GM12878 (cell line): ENCODE measurements around the gene ANXA8L1. TPM values are rescaled to one million over a fixed set of nuclear protein-coding genes. Genes with fewer than 3 reads are reported as not detected.
"Not testable (repeated sequence)": the region's sequence is repeated elsewhere in the genome, so short reads cannot be mapped to it uniquely, and the experiment has no call there.

Experiments used
- ATAC-seq: fragments of 200-7000 bp; cut with Tn5 transposase; 3 replicates; pipeline ENCODE4 v1.9.1; 2020; ENCODE audit warnings: mild to moderate bottlenecking, moderate library complexity
- BruUV-seq: library from RNA; stranded (reverse); fragments of 400-500 nt; replicated peaks from 2 replicates; lab custom pipeline; 2021; lab: Mats Ljungman, UMichigan
- CTCF ChIA-PET: fragments of 300-600 bp; sonication (Branson Sonifier 250); formaldehyde crosslinking; extraction: SDS; loops from one replicate; lab custom pipeline; 2021; ENCODE audit warnings: inconsistent platforms; lab: Yijun Ruan, JAX
- POLR2A ChIA-PET: fragments of 350-600 bp; formaldehyde crosslinking; extraction: SDS; loops from one replicate; lab custom pipeline; 2021; ENCODE audit warnings: inconsistent platforms; lab: Charles Lee
- RAD21 ChIA-PET: fragments of 300-600 bp; sonication (Branson Sonifier 250); formaldehyde crosslinking; loops from one replicate; lab custom pipeline; 2023; ENCODE audit warnings: antibody characterized with exemption; ENCODE audit not compliant: unreplicated experiment; lab: Charles Lee
- SMC1A ChIA-PET: fragments of 300-600 bp; sonication (Branson Sonifier 250); formaldehyde crosslinking; loops from one replicate; lab custom pipeline; 2023; ENCODE audit not compliant: unreplicated experiment, uncharacterized antibody; lab: Charles Lee
- DNase-seq: peaks from one replicate; pipeline ENCODE4 v3.0.0-alpha.2; 2011; ENCODE audit warnings: low read depth, low spot score
- FAIRE-seq: peaks from 3 replicates; lab custom pipeline; 2011; peaks lifted over from hg19 to GRCh38; lab: Jason Lieb, UNC
- H2AFZ ChIP-seq: 2 replicates; pipeline ENCODE4 v1.6.0; 2011; ENCODE audit warnings: low read depth, low read length, control low read depth; ENCODE audit not compliant: control insufficient read depth
- H3K27ac ChIP-seq: 2 replicates; pipeline ENCODE4 v1.5.1; 2011; ENCODE audit warnings: control low read depth; ENCODE audit not compliant: control insufficient read depth, insufficient read depth
- H3K27me3 ChIP-seq, 2 experiments: replicated peaks in 1 of 2; 2 replicates each; pipeline versions ENCODE4 v1.6.0 to v1.6.1; 2011; ENCODE audit warnings: low read length in 1 of 2; ENCODE audit not compliant: control insufficient read depth in 2 of 2, insufficient read depth in 2 of 2
- H3K36me3 ChIP-seq, 2 experiments: 2 replicates each; pipeline ENCODE4 v1.5.1; 2011; ENCODE audit warnings: low read length in 1 of 2; ENCODE audit not compliant: control insufficient read depth in 2 of 2, insufficient read depth in 2 of 2
- H3K4me1 ChIP-seq: 2 replicates; pipeline ENCODE4 v1.6.1; 2011; ENCODE audit warnings: mild to moderate bottlenecking, low read length, moderate library complexity, mixed read lengths; ENCODE audit not compliant: control insufficient read depth, insufficient read depth
- H3K4me2 ChIP-seq: 2 replicates; pipeline ENCODE4 v1.6.0; 2011; ENCODE audit warnings: control low read depth; ENCODE audit not compliant: control insufficient read depth, insufficient read depth
- H3K4me3 ChIP-seq: fragments of 200-600 bp; sonication (generic); 2 replicates; pipeline ENCODE4 v1.5.1; 2016
- H3K79me2 ChIP-seq: 2 replicates; pipeline ENCODE4 v1.6.0; 2011; ENCODE audit warnings: low read length; ENCODE audit not compliant: control insufficient read depth, insufficient read depth
- H3K9ac ChIP-seq: 2 replicates; pipeline ENCODE4 v1.8.0; 2011; ENCODE audit warnings: low read length, control low read depth, mixed read lengths; ENCODE audit not compliant: control insufficient read depth, insufficient read depth
- H3K9me3 ChIP-seq: replicated peaks from 3 replicates; pipeline ENCODE4 v1.5.1; 2011; ENCODE audit warnings: mild to moderate bottlenecking, low read length; ENCODE audit not compliant: control insufficient read depth, insufficient read depth
- H4K20me1 ChIP-seq: 2 replicates; pipeline ENCODE4 v1.6.0; 2011; ENCODE audit not compliant: control insufficient read depth, insufficient read depth
- WGBS: methylation state at CpG from one replicate; pipeline ENCODE4 v1.1.6; 2016; ENCODE audit warnings: low lambda C conversion rate; ENCODE audit not compliant: insufficient replicate concordance, insufficient coverage; ENCODE audit errors: missing lambda C conversion rate; 5-methylcytosine and 5-hydroxymethylcytosine counted together
- in situ Hi-C: fragments of 300-500 bp; cut with MboI; formaldehyde crosslinking; loops from 9 replicates; pipeline ENCODE4 v1.14.3; 2018; ENCODE audit warnings: mixed read lengths
- intact Hi-C: fragments of 100-400 bp; cut with micrococcal nuclease; formaldehyde crosslinking; loops from one replicate; pipeline ENCODE4 v1.14.2; 2022; ENCODE audit not compliant: unreplicated experiment
- polyA plus RNA-seq, 11 experiments: library from polyadenylated mRNA; depleted of rRNA in 4 of 11; unstranded in 6 of 11; stranded (reverse) in 5 of 11; fragments of >200 nt; fragmentation: Nextera tagmentation in 4 of 11; fragmentation: Illumina TruSeq in 1 of 11; extraction: Ambion mirVana in 4 of 11; extraction: Trizol in 1 of 11; gene quantifications; 1 replicate in 1 of 11; 2 replicates in 10 of 11; pipeline versions ENCODE4 v1.2.1 to v1.2.3, GENCODE V29; 2011 to 2016; ENCODE audit warnings: inconsistent platforms in 2 of 11, missing spikeins in 2 of 11, low read depth in 1 of 11
- total RNA-seq, 4 experiments: library from RNA; depleted of rRNA in 3 of 4; stranded (reverse); fragments of >200 nt in 3 of 4; fragmentation: Illumina TruSeq in 1 of 4; extraction: Trizol in 1 of 4; gene quantifications; 2 replicates each; pipeline versions ENCODE4 v1.2.1 to v1.2.3, GENCODE V29; 2013 to 2021

Gene ANXA8L1
- total and polyA plus RNA-seq, 10 of the 15 experiments (the other 5 are each of a cell fraction or from before 2014, with no cell fraction given), result 0.04 to 0.49 (median 0.22) TPM; not detected in 3

GRCh38 chr10:46419570-46420379 lies 44.2 kb downstream of the ANXA8L1 start:
- FAIRE-seq, BruUV-seq, H3K4me1 ChIP-seq, H3K4me2 ChIP-seq, in situ Hi-C loops, CTCF ChIA-PET, H3K27me3 ChIP-seq, H3K79me2 ChIP-seq, H3K36me3 ChIP-seq, H3K27ac ChIP-seq, H3K9ac ChIP-seq, intact Hi-C loops, DNase-seq, H3K9me3 ChIP-seq, ATAC-seq, POLR2A ChIA-PET, RAD21 ChIA-PET, H2AFZ ChIP-seq, SMC1A ChIA-PET, H4K20me1 ChIP-seq, H3K4me3 ChIP-seq: not testable (repeated sequence)
- 63% methylated on average over 4 of the region's 13 CpGs for WGBS

GRCh38 chr10:46423550-46423949 lies 48.0 kb downstream of the ANXA8L1 start:
- H3K4me2 ChIP-seq, intact Hi-C loops, in situ Hi-C loops, H3K27ac ChIP-seq, H4K20me1 ChIP-seq, SMC1A ChIA-PET, ATAC-seq, H3K9ac ChIP-seq, RAD21 ChIA-PET, H3K79me2 ChIP-seq, H3K4me3 ChIP-seq, CTCF ChIA-PET, FAIRE-seq, H3K36me3 ChIP-seq, H3K27me3 ChIP-seq, BruUV-seq, H3K9me3 ChIP-seq, POLR2A ChIA-PET, H2AFZ ChIP-seq, DNase-seq, H3K4me1 ChIP-seq: not testable (repeated sequence)
- no CpG with 5 or more reads among the region's 2 CpGs for WGBS

- H3K9ac ChIP-seq, H3K27me3 ChIP-seq, BruUV-seq, H3K27ac ChIP-seq, H3K4me1 ChIP-seq, CTCF ChIA-PET, H3K79me2 ChIP-seq, ATAC-seq, RAD21 ChIA-PET, SMC1A ChIA-PET, H3K4me3 ChIP-seq, H4K20me1 ChIP-seq, FAIRE-seq, in situ Hi-C loops, H2AFZ ChIP-seq, H3K9me3 ChIP-seq, POLR2A ChIA-PET, intact Hi-C loops, H3K36me3 ChIP-seq, H3K4me2 ChIP-seq, DNase-seq: not testable (repeated sequence)
- WGBS, result 20% methylated on average over 1 of the region's 4 CpGs
Observed at GRCh38 chr10:46440942-46441341, 65.4 kb downstream of the ANXA8L1 start.
